ENCODE results near the gene CYLD.

The CYLD gene

DNA sequence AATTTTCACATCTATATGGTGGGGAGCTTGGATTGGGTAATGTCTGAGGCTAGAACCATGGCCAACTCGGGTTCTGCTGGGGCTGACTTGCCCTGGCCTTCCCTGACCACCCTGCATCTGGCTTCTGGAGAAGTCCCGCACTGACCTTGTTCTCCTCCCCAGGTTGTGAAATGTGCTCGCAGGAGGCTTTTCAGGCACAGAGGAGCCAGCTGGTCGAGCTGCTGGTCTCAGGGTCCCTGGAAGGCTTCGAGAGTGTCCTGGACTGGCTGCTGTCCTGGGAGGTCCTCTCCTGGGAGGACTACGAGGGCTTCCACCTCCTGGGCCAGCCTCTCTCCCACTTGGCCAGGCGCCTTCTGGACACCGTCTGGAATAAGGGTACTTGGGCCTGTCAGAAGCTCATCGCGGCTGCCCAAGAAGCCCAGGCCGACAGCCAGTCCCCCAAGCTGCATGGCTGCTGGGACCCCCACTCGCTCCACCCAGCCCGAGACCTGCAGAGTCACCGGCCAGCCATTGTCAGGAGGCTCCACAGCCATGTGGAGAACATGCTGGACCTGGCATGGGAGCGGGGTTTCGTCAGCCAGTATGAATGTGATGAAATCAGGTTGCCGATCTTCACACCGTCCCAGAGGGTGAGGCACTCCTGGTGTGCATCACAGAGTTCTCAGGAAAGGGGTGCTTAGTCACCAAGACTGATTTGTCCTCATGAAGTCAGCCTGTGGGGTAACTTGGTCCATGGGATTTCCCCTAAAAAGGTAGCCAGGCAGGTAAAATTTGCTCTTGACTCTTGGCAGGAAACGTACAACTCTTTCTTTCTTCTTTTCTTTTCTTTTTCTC lies 42.3 kb upstream of the CYLD start:
- Histone ChIP-seq H3K27ac (ENCODE audit: low read length) (no peak overlapping the region), H3K36me3 (ENCODE audit: control insufficient read depth, insufficient read depth, low read length) (no peaks in the 10 kb centered on the region), H3K4me1 (ENCODE audit: control insufficient read depth, insufficient read depth, low read length) (no peaks in the 10 kb centered on the region), H3K27me3 (ENCODE audit: control insufficient read depth, insufficient read depth, low read length) (no peaks in the 10 kb centered on the region), H3K9me3 (ENCODE audit: control insufficient read depth, insufficient read depth, low read length) (peaks cover 1% of the 10 kb centered on the region; the same call in 1 of the 2 replicates), H3K4me3 (ENCODE audit: low read length) (no peak overlapping the region)
- DNase-seq (ENCODE audit: low read depth, low spot score) = no peak
- WGBS (ENCODE audit: insufficient coverage, insufficient read length) = no CpG with 5 or more reads among the region's 19 CpGs

DNA sequence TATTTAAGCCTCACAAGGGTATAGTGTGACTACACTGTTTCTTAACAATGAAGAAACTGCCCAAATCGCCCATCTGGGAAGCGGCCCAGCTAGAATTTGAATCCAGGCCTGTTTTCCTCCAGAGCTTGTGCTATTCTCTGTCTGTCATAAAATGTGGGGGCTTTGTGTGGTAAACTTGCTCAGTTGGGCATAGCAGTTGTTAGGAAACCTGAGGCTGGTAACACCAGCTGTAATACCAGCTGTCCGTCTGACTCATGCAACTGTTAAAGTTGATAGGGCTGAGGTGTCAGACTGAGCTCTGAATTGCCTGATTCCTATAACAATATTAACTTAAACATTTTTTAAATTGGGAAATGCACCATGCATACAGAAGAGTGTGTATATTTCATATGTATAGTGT lies 39.2 kb upstream of the CYLD start:
- Histone ChIP-seq H3K4me3 (ENCODE audit: low read length) (no peak overlapping the region), H3K27ac (ENCODE audit: low read length) (no peak overlapping the region), H3K36me3 (ENCODE audit: control insufficient read depth, insufficient read depth, low read length) (no peaks in the 10 kb centered on the region), H3K9me3 (ENCODE audit: control insufficient read depth, insufficient read depth, low read length) (peaks cover 1% of the 10 kb centered on the region; the same call in 1 of the 2 replicates), H3K4me1 (ENCODE audit: control insufficient read depth, insufficient read depth, low read length) (no peaks in the 10 kb centered on the region), H3K27me3 (ENCODE audit: control insufficient read depth, insufficient read depth, low read length) (no peaks in the 10 kb centered on the region)
- DNase-seq (ENCODE audit: low read depth, low spot score) = no peak
- WGBS (ENCODE audit: insufficient coverage, insufficient read length) = no CpG with 5 or more reads among the region's 3 CpGs

DNA sequence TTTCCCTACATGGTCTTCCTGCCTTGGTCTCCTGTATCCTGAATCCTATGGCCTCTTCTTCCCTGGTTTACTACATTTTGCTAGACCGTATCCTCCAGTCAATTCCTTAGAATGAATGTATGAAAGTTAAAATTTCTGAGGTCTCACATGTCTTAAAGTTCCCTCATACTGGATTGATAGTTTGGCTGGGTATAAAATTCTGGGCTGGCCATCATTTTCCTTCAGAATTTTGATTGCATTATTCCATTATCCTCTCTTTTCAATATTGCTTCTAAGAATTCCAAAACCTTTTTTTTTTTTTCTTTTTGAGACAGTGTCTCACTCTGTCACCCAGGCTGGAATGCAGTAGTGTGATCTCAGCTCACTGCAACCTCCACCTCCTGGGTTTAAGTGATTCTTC lies 37.6 kb upstream of the CYLD start:
- H3K27ac ChIP-seq (ENCODE audit: low read length) = no peak overlapping the region
- no peaks in the 10 kb centered on the region for H3K4me1 ChIP-seq (ENCODE audit: control insufficient read depth, insufficient read depth, low read length)

DNA sequence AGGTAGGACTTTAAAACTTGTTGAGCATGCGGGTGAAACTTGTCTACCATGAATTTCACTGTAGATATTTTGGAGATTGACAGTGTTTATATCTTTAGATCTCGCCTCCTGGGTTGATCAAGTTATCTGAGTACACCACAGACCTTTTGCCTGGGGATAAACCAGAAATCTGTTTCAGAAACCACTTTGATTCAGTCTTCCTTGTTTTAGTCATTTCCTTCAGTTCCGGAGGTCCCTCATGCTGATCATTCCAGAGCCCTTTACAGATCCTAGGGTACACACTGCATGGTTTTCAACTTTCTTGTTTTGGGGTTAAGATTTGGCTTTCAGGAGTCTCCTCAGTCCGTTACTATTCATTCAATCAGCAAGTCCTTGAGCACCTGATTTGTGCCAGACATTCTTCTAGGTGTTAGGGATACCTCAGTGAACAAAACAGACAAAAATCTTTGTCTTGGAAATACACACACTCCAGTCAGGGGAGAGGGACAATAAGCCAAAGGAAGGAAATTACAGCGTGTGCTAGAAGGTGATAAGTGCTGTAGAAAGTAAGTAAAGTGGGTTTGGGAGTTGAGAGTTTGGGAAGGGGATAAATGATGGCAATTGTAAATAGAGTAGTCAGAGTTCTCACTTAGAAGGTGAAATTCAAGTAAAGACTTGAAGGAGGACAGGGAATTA lies 36.3 kb upstream of the CYLD start:
- Histone ChIP-seq H3K4me1 (ENCODE audit: control insufficient read depth, insufficient read depth, low read length) (no peaks in the 10 kb centered on the region), H3K4me3 (ENCODE audit: low read length) (no peak overlapping the region), H3K36me3 (ENCODE audit: control insufficient read depth, insufficient read depth, low read length) (no peaks in the 10 kb centered on the region), H3K27me3 (ENCODE audit: control insufficient read depth, insufficient read depth, low read length) (no peaks in the 10 kb centered on the region), H3K9me3 (ENCODE audit: control insufficient read depth, insufficient read depth, low read length) (peaks cover 1% of the 10 kb centered on the region; the same call in 1 of the 2 replicates), H3K27ac (ENCODE audit: low read length) (no peak overlapping the region)
- no peak for DNase-seq (ENCODE audit: low read depth, low spot score)
- WGBS (ENCODE audit: insufficient coverage, insufficient read length) = 100% methylated on average over 1 of the region's 5 CpGs

More for the DNA sequence above, 37.6 kb upstream of the CYLD start:
- H3K36me3 ChIP-seq (ENCODE audit: control insufficient read depth, insufficient read depth, low read length) = no peaks in the 10 kb centered on the region
- H3K4me3 ChIP-seq (ENCODE audit: low read length) = no peak overlapping the region
- H3K27me3 ChIP-seq (ENCODE audit: control insufficient read depth, insufficient read depth, low read length) = no peaks in the 10 kb centered on the region
- DNase-seq (ENCODE audit: low read depth, low spot score) = no peak
- peaks cover 1% of the 10 kb centered on the region; the same call in 1 of the 2 replicates for H3K9me3 ChIP-seq (ENCODE audit: control insufficient read depth, insufficient read depth, low read length)
- WGBS (ENCODE audit: insufficient coverage, insufficient read length) = no CpG with 5 or more reads among the region's 1 CpG

DNA sequence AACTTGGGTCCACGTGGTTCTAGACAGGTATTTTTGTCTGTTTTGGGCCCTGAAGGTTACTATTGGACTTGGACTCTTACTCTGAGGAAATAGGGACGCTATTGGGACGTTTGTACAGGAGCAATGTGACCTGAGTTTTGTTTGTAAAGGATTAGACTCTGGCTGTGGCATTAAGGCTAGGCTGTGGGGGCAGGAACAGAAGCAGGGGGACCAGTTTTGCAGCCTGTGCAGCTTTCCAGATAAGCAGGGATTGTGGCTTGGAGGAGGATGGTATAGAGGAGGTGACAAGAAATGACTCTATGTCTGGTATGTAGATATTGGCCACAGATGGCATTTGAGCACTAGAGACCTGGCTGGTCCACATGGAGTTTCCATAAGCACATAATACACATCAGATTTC lies 35.6 kb upstream of the CYLD start:
- H3K9me3 ChIP-seq (ENCODE audit: control insufficient read depth, insufficient read depth, low read length) = peaks cover 1% of the 10 kb centered on the region; the same call in 1 of the 2 replicates
- H3K4me3 ChIP-seq (ENCODE audit: low read length) = no peak overlapping the region
- no peak overlapping the region for H3K27ac ChIP-seq (ENCODE audit: low read length)
- H3K36me3 ChIP-seq (ENCODE audit: control insufficient read depth, insufficient read depth, low read length) = no peaks in the 10 kb centered on the region
- no peaks in the 10 kb centered on the region for H3K4me1 ChIP-seq (ENCODE audit: control insufficient read depth, insufficient read depth, low read length)
- no peaks in the 10 kb centered on the region for H3K27me3 ChIP-seq (ENCODE audit: control insufficient read depth, insufficient read depth, low read length)
- WGBS (ENCODE audit: insufficient coverage, insufficient read length) = no CpG with 5 or more reads among the region's 3 CpGs
- DNase-seq (ENCODE audit: low read depth, low spot score) = no peak

DNA sequence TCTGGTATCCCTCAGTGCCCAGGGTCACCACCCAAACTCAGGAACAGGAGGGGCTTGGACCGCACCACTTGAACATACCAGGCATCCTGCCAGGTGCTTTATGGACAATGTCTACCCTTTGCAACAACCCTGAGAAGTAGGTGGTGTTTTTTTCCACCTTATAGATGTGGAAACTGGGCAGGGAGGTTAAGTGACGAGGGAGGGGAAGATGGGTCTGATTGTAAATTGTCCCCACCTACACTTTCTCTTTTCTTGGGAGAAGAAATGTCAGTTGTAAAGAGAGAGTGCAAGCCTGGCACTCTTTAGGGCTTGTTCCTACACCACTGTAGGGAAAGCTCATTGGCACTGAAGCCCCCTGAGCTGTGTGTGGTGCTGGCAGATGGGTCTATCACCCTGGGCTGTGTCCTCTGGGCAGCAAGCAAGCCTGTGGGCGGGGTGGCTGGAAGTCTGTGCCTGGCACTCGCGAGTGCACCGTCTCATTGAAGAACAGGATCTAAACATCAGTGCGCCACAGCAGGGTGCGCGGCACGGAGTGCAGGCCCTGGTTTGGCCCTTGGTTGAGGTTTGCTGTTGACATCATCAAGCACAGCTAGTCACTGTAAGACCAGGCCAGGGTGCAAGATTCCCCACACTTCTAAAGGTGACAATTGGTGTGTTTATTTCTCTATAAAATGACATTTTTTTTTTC lies 33.4 kb upstream of the CYLD start:
- Histone ChIP-seq H3K27ac (ENCODE audit: low read length) (no peak overlapping the region), H3K4me3 (ENCODE audit: low read length) (no peak overlapping the region), H3K27me3 (ENCODE audit: control insufficient read depth, insufficient read depth, low read length) (no peaks in the 10 kb centered on the region), H3K4me1 (ENCODE audit: control insufficient read depth, insufficient read depth, low read length) (no peaks in the 10 kb centered on the region), H3K36me3 (ENCODE audit: control insufficient read depth, insufficient read depth, low read length) (no peaks in the 10 kb centered on the region; the same call in 1 of the 2 replicates), H3K9me3 (ENCODE audit: control insufficient read depth, insufficient read depth, low read length) (peaks cover 1% of the 10 kb centered on the region; the same call in 1 of the 2 replicates)
- DNase-seq (ENCODE audit: low read depth, low spot score) = no peak
- no CpG with 5 or more reads among the region's 10 CpGs for WGBS (ENCODE audit: insufficient coverage, insufficient read length)

DNA sequence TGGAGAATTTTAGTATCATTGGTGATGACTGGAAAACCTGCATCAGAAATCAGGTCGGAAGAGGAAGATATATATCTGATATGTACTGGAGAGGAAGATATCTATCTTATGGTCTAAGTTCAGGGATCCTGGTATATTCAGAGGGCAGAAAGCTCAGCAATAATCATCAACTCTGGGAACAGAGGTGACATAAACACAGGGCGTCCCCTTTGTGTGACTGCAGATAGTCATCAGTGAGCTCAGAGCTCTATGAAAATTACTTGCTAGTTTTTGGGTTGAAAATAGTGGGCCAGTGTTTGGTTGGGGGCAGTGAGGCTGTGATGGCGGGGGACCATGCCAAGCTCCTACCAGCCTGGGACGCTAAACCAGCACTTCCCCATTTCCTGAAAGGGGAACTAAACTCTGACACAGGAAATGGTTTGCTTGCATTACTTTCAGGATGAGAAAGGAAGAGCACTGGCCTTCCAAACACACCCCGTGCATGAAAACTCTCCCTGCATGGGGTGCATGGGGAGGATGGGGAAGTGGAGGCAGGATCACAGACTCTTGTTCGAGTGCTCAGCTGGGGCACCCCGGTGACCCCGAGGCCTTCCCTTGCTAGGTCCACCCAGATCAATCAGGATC lies 32.7 kb upstream of the CYLD start:
- no peaks in the 10 kb centered on the region for H3K4me1 ChIP-seq (ENCODE audit: control insufficient read depth, insufficient read depth, low read length)
- no peak overlapping the region for H3K27ac ChIP-seq (ENCODE audit: low read length)
- DNase-seq (ENCODE audit: low read depth, low spot score) = no peak
- no peaks in the 10 kb centered on the region for H3K27me3 ChIP-seq (ENCODE audit: control insufficient read depth, insufficient read depth, low read length)
- no peaks in the 10 kb centered on the region; the same call in 1 of the 2 replicates for H3K36me3 ChIP-seq (ENCODE audit: control insufficient read depth, insufficient read depth, low read length)
- no CpG with 5 or more reads among the region's 8 CpGs for WGBS (ENCODE audit: insufficient coverage, insufficient read length)
- no peak overlapping the region for H3K4me3 ChIP-seq (ENCODE audit: low read length)
- H3K9me3 ChIP-seq (ENCODE audit: control insufficient read depth, insufficient read depth, low read length) = no peaks in the 10 kb centered on the region

DNA sequence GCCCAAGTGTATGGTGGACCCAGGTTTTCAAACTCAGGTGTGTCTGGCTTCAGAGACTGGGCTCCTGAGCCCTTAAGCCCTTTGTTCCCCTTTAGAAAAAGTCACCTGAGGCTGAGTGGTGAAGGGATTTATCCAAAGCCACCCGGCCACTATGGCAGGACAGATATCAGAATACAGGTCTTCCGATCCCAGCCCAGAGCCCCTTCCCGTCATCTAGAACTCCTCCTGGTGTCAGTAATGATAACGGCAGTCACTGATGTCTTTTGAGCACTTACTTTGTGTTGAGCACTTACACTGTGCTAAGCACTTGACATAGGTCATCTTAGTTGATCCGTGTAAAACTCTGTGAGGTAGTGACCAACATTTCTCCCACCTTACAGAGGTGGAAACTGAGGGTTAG lies 31.9 kb upstream of the CYLD start:
- Histone ChIP-seq H3K36me3 (ENCODE audit: control insufficient read depth, insufficient read depth, low read length) (no peaks in the 10 kb centered on the region; the same call in 1 of the 2 replicates), H3K4me3 (ENCODE audit: low read length) (no peak overlapping the region), H3K27me3 (ENCODE audit: control insufficient read depth, insufficient read depth, low read length) (no peaks in the 10 kb centered on the region), H3K4me1 (ENCODE audit: control insufficient read depth, insufficient read depth, low read length) (no peaks in the 10 kb centered on the region), H3K27ac (ENCODE audit: low read length) (no peak overlapping the region), H3K9me3 (ENCODE audit: control insufficient read depth, insufficient read depth, low read length) (no peaks in the 10 kb centered on the region)
- no peak for DNase-seq (ENCODE audit: low read depth, low spot score)
- WGBS (ENCODE audit: insufficient coverage, insufficient read length) = no CpG with 5 or more reads among the region's 5 CpGs

DNA sequence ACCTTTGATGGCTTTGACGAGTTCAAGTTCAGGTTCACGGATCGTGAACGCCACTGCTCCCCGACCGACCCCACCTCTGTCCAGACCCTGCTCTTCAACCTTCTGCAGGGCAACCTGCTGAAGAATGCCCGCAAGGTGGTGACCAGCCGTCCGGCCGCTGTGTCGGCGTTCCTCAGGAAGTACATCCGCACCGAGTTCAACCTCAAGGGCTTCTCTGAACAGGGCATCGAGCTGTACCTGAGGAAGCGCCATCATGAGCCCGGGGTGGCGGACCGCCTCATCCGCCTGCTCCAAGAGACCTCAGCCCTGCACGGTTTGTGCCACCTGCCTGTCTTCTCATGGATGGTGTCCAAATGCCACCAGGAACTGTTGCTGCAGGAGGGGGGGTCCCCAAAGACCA lies 30.8 kb upstream of the CYLD start:
- no peaks in the 10 kb centered on the region for H3K4me1 ChIP-seq (ENCODE audit: control insufficient read depth, insufficient read depth, low read length)

More for the DNA sequence above, 30.8 kb upstream of the CYLD start:
- WGBS (ENCODE audit: insufficient coverage, insufficient read length) = no CpG with 5 or more reads among the region's 21 CpGs
- no peak for DNase-seq (ENCODE audit: low read depth, low spot score)
- no peak overlapping the region for H3K4me3 ChIP-seq (ENCODE audit: low read length)
- H3K27me3 ChIP-seq (ENCODE audit: control insufficient read depth, insufficient read depth, low read length) = no peaks in the 10 kb centered on the region
- no peaks in the 10 kb centered on the region; the same call in 1 of the 2 replicates for H3K36me3 ChIP-seq (ENCODE audit: control insufficient read depth, insufficient read depth, low read length)
- H3K9me3 ChIP-seq (ENCODE audit: control insufficient read depth, insufficient read depth, low read length) = no peaks in the 10 kb centered on the region
- H3K27ac ChIP-seq (ENCODE audit: low read length) = no peak overlapping the region
